IPS-11a (cell line): ENCODE results near the gene SLC16A3.
"Not testable (repeated sequence)": the region's sequence is repeated elsewhere in the genome, so short reads cannot be mapped to it uniquely, and the experiment has no call there.

ENCODE experiments used
- H3K4me3 ChIP-seq: one replicate; pipeline ENCODE4 v1.5.1; 2013; ENCODE audit warnings: low read depth, low read length, control low read depth

Gene SLC16A3

GRCh38 chr17:82203920-82204319 lies 24.9 kb upstream of the SLC16A3 start:
- no peak overlapping the region for H3K4me3 ChIP-seq

- no peak overlapping the region for H3K4me3 ChIP-seq
Measured at GRCh38 chr17:82204831-82205719, 23.8 kb upstream of the SLC16A3 start.

DNA sequence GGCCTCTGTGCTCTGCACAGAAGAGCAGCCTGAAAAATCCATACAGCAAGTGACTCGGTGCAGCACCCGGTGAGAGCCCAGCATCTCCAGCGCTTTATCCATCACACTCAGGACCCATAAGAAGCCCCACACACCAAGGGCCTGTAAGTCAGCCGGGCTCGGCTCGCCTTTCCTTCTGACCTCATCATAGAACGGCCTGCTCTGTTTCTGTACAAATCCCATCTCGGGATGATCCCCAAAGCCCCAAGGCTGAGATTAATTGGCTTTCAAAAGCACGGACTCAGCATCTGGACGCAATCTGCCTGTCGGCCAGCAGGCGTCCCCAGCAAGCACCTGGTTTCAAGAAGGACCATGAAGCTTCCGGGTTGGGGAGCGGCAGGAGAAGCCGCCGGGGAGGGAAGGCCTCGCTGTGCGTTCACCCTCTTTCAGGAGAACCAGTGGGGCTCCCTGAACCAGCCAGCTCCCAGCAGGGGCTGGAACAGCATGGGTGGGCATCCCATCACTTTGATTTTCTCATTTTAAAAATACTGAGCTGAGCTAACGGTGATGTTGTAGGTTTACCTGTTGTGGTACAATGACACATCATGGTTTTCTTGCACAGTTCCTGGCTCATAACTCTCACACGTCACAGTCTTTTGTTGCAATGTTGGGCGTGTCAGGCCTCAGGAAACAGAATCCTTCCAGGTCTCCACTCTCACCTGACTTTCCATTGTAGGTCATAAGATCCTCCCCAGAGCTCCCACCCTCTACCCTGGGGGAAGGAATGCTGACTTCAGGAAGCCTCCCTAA lies 22.9 kb upstream of the SLC16A3 start:
- no peak overlapping the region for H3K4me3 ChIP-seq

DNA sequence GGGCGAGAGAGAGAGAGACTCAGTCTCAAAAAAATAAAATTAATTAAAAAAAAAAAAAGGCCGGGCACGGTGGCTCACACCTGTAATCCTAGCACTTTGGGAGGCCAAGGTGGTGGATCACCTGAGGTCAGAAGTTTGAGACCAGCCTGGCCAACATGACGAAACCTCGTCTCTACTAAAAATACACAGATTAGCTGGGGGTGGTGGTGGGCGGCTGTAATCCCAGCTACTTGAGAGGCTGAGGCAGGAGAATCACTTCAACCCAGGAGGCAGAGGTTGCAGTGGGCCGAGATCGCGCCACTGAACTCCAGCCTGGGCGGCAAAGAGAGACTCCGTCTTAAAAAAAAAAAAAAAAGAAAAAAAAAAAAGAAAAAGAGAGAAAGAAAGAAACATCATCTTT lies 18.2 kb upstream of the SLC16A3 start:
- H3K4me3 ChIP-seq: not testable (repeated sequence)

DNA sequence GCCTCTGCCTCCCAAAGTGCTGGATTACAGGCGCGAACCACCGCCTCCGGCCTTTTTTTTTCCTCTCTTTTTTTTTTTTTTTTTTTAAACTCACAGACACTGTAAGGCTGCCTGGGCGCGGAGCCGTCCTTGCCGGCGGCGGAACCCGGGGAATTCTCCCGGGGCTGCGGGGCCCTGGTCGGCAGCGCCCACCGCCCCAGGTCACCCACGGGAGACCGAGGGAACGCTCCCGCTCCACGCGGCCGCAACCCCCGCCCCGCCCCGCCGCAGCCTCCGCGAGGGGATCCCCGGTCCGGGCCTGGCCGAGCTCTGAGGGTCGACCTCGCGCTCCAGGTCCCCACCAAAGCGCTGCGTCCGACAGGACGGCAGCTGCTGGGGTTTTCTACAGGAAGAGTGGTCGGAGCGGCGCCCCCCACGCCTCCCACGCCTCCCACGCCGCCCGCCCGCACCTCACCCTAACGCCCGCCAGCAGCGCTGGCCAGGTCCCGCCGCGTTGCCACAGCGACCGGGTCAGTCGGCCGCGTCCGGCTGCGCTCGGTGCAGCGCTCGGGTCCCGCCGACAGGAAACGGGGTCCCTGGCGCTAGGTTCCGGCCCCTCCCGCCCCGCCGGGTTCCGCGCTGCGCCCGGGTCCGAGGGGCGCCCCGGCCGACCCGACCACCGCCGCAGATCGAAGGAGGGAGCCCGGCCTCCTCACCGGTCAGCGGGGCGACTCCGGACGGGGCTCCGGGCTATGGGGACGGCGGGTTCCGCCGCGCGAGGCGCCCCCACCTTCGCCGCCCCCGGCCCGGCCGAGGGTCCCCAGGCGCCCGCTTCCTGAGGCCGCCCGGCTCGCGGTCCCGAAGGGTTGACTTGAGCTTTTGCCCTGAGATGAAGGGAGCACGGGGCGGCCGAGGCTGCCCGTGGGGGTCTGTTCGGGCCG lies 16.3 kb upstream of the SLC16A3 start, which contains the start of gene CCDC57:
TSS of gene CCDC57 (minus strand) at position 512 of the 920 bp plus-strand sequence. CDS start 10,898 bp downstream, outside the sequence.
- H3K4me3 ChIP-seq: peak within 1 kb of the TSS; percentile 61

- peak overlapping the region; percentile 61 for H3K4me3 ChIP-seq
Measured at GRCh38 chr17:82213251-82214011, 15.4 kb upstream of the SLC16A3 start.

DNA sequence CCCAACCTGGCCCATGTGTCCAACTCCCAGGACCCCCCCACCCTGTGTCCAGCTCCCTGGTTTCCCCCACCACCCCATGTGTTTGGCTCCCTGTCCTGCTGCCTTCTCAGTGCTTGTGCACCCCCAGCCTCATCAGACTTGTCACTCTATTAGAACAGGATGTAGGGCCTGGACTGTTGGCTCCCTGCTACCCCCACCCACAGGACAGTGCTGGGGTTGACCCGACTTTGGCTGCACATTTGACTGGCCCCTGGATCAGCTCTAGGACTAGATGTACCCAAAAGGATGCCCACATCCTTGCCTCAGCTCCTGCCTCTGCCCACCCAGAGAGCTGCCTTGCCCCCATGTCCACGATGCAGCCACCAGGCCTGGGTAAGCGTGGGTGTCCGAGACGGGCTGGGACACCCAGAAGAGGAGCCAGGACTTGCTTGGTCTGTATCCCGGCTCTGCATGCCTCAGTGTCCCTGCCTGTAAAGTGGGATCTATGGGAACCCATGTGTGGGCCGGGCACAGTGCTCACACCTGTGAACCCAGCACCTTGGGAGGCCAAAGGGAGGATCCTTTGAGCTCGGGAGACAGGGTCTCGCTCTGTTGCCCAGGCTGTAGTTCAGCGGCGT lies 14.7 kb upstream of the SLC16A3 start:
- no peak overlapping the region for H3K4me3 ChIP-seq

GRCh38 chr17:82215095-82215971 lies 13.5 kb upstream of the SLC16A3 start:
- no peak overlapping the region for H3K4me3 ChIP-seq

DNA sequence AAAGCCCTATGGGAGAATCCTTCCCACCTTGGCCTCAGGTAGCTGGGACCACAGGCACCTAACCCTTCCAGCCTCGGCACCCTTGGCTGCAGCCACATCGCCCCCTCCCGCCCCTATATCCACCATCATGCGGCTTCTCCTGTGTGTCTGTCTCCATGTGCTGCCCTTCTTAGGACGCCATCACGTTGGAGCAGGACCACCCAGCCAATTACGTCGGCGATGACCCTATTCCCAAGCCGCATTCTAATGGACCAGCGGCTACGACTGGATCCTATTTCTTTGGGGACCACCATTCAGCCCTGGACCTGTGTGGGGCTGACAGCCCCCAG lies 12.9 kb upstream of the SLC16A3 start:
- H3K4me3 ChIP-seq: no peak overlapping the region

GRCh38 chr17:82216301-82217119 lies 12.3 kb upstream of the SLC16A3 start:
- H3K4me3 ChIP-seq: no peak overlapping the region

GRCh38 chr17:82217120-82217529 lies 11.7 kb upstream of the SLC16A3 start:
- H3K4me3 ChIP-seq: no peak overlapping the region

DNA sequence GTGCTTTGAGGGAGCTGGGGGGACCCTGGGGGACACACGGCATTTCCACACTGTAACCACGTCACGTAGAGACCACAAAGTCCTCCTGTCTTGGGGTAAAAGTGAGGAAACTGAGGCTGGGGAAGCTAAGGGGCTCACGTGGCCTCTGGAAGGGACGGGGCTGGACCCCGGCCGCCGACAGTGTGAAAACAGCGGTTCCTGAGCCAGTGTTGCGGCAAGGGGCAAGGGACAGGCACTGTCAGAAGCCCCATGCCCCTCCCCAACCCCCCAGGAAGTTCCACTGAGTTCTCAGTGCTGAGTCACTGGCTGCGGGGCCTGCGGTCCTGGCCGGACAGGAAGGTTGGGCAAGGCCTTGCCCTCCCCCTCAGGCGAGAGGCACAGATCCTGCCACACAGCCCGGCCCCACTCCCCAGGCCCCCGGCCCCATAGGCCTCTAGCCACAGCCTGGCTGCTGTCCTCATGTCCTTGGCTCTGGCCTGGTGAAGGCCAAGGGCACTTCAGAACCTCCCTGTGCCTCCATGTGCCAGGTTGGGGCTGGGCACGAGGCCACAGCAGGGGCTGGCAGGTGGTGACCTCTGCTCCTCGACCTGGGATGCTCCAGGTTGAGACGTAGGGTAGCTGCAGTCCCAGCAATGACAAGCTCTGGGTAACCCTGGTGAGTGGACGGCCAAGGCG lies 11.2 kb upstream of the SLC16A3 start:
- no peak overlapping the region for H3K4me3 ChIP-seq

DNA sequence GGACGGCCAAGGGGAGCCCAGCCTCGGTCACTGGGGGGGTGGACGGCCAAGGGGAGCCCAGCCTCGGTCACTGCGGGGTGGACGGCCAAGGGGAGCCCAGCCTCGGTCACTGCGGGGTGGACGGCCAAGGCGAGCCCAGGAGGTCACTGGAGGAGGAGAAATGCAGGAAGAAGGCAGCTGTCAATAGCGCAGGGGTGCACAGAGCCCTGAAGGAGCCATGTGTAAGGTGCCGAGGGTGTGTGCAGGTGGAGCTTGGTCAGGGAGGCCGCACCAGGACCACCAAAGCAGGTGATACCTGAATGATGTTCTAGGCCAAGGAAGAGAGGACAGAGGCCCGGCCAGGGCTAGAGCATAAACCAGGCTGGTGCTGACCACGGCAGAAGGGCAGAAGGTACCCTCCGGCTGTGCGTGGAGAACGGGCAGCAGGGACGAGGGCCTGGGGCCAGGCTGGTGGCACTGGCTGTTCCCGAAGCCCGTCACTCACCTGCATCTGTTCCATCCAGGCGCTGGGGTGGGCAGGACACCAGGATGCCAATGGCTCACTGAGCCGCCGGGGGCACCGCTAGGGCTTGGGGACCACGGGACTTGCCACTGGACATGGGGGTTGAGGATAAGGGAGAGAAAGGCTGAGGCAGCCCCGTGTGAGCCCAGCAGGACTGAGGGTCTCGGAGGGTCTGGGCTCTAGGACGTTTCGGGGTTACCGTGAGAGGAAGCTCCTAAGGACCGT lies 10.3 kb upstream of the SLC16A3 start:
- no peak overlapping the region for H3K4me3 ChIP-seq

DNA sequence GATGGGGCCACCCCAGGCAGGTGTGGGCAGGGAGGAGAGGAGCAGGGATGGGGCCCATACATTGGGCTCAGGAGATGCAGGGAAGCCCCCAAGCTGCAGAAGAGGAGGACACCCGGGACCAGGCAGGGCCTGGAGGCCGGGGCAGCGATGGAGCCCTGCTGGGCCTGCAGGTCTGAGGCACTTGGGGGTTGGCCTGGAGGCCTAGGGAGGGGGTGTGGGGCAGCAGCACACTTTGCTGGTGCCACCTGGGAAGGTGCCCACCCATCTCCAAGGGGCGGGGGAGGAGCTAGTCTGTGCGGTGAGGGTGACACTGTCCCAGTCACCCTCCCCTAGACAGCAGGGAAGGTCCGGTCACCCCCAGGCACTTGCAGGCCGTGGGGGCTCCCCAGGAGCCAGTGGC lies 9.8 kb upstream of the SLC16A3 start:
- H3K4me3 ChIP-seq: no peak overlapping the region

DNA sequence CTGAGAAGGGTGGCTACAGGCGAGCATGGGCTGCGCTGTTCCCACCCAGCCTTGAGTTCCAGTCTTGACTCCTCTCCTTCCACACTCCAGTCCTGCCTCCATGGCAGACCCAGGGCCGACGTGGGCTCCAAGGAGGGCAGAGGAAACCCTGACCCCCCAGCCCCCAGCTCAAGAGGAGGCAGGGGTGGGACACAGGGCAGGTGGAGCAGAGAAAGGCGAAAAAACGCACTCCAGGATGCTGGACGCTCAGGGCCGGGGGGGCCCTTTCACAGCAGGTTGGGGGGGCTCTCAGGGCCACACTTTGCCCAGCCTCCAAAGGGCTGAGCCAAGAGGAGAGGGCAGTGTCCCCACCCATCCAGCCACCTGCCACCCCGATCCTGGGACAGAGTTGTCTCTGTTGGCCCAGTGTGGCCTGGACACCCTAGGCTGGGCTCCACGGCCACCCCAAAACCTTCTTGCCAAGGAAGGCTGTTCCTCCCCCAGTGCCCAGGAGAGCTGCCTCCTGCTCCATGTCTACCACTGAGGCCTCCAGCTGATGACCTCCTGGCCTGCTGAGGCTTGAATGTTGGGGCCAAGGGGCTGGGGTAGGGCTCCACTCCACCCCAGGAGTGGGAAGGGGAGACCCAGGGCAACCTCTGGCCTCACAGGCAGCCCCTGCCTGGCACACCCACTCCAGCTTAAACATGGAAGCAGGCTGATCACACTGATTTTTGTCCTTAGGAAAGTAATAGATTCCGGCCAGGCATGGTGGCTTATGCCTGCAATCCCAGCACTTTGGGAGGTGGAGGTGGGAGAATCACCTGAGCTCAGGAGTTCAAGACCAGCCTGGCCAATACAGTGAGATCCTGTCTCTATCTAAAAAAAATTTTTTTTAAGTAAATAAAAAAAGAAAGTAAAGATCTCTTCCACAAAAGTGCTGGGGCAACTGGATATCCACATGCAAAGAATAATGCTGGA lies 8.8 kb upstream of the SLC16A3 start:
- H3K4me3 ChIP-seq: no peak overlapping the region
